ENCODE measurements around the gene TPSG1.

- TF ChIP-seq CTCF (IDR thresholded peaks at IDR 0.05), result no peak
- no peak for TF ChIP-seq POLR2A (IDR thresholded peaks at IDR 0.05)
- no peak for TF ChIP-seq EP300 (IDR thresholded peaks at IDR 0.05)
- TF ChIP-seq POLR2AphosphoS5 (IDR thresholded peaks at IDR 0.05), result peak in 1 of 4 donors; percentile 6
Observed at GRCh38 chr16:1202274-1202673, 22.8 kb downstream of the TPSG1 start.
